ENCODE results near the gene SNRPD2.

GRCh38 chr19:45701676-45702075 is 9.9 kb upstream of the SNRPD2 start:
- TF ChIP-seq CTCF (IDR thresholded peaks at IDR 0.05), result no peak
- no peak for TF ChIP-seq E2F6 (IDR thresholded peaks at IDR 0.05; ENCODE audit: borderline replicate concordance, low read depth)
- TF ChIP-seq MAZ (IDR thresholded peaks at IDR 0.05; ENCODE audit: borderline replicate concordance, low read depth, low read length), result no peak
- no peak for TF ChIP-seq CEBPB (IDR thresholded peaks at IDR 0.05)

Measured in A549 (cell line).